AG04450 (cell line): Measurements from ENCODE around the gene DNMBP. TPM values are rescaled to one million over a fixed set of nuclear protein-coding genes. Genes with fewer than 3 reads are reported as not detected.
A peak's percentile ranks its signal among the peaks of the same experiment; 100 is the strongest.

Source experiments
- CTCF ChIA-PET: fragments of 300-600, 350-600 bp; formaldehyde crosslinking; extraction: SDS; loops from one replicate; lab custom pipeline; 2022; ENCODE audit warnings: antibody characterized with exemption, inconsistent platforms; lab: Charles Lee
- POLR2A ChIA-PET: fragments of 350-600 bp; formaldehyde crosslinking; extraction: SDS; loops from one replicate; lab custom pipeline; 2021; ENCODE audit warnings: antibody characterized with exemption, inconsistent platforms; lab: Yijun Ruan, JAX
- DNase-seq: peaks from one replicate; pipeline ENCODE4 v3.0.0-alpha.2; 2011; ENCODE audit warnings: low read depth, low spot score
- H3K27ac ChIP-seq: one replicate; pipeline ENCODE4 v1.5.1; 2012; ENCODE audit warnings: low read depth, low read length, control low read depth
- H3K27me3 ChIP-seq: one replicate; pipeline ENCODE4 v1.6.0; 2012; ENCODE audit warnings: low read length; ENCODE audit not compliant: control insufficient read depth, insufficient read depth
- H3K4me3 ChIP-seq: 2 replicates; pipeline ENCODE4 v1.5.1; 2011; ENCODE audit warnings: mild to moderate bottlenecking, low read depth, low read length, control low read depth
- H3K9me3 ChIP-seq: 2 replicates; pipeline ENCODE4 v1.5.1; 2012; ENCODE audit warnings: low read length; ENCODE audit not compliant: control insufficient read depth, insufficient read depth
- polyA plus RNA-seq: library from polyadenylated mRNA; depleted of rRNA; stranded (reverse); fragments of >200 nt; gene quantifications from 2 replicates; pipeline ENCODE4 v1.2.3, GENCODE V29; 2011
- TF ChIP-seq, protein P1 (sequence below): IDR thresholded peaks from 2 replicates; pipeline ENCODE4 v1.5.1; 2011; ENCODE audit warnings: low read depth, low read length, control low read depth, inconsistent platforms

The DNMBP gene
- polyA plus RNA-seq, 1 experiment, result 18.2 TPM

DNA sequence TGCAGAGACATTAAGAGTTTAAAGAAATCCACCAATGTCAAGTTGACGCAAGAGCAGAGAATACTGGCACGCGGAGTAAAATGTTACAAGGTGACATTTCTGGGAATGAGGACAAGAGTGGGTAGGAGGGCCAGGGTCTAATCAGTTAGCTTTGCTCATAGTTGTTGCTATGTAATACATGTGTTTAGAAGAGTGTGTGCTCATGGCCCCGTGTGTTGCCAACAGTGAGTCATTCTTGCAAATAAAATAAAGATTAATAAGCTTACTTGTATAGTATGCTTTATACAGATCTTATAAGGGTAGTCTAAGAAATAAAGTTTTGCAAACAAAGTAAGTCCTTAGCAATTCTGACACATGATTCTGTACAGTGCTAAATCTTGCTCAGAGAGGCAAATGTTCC is 64.5 kb downstream of the DNMBP start:
- Histone ChIP-seq H3K4me3 (no peak overlapping the region), H3K9me3 (peaks cover 3% of the 10 kb centered on the region; the same call in 1 of the 2 replicates), H3K27ac (no peak overlapping the region), H3K27me3 (no peaks in the 10 kb centered on the region)
- ChIA-PET POLR2A (interaction anchor here (1.2 to 1.6 kb wide), 2 partner anchors 39 to 61 kb away, joined by 4 read pairs; no protein-coding TSS in a partner anchor), CTCF (interaction anchor here (0.6 to 1.2 kb wide), 5 partner anchors 27 to 102 kb away, joined by 3 to 4 read pairs (median 3); partner anchors contain the start of gene DNMBP)
- TF ChIP-seq, protein P1, sequence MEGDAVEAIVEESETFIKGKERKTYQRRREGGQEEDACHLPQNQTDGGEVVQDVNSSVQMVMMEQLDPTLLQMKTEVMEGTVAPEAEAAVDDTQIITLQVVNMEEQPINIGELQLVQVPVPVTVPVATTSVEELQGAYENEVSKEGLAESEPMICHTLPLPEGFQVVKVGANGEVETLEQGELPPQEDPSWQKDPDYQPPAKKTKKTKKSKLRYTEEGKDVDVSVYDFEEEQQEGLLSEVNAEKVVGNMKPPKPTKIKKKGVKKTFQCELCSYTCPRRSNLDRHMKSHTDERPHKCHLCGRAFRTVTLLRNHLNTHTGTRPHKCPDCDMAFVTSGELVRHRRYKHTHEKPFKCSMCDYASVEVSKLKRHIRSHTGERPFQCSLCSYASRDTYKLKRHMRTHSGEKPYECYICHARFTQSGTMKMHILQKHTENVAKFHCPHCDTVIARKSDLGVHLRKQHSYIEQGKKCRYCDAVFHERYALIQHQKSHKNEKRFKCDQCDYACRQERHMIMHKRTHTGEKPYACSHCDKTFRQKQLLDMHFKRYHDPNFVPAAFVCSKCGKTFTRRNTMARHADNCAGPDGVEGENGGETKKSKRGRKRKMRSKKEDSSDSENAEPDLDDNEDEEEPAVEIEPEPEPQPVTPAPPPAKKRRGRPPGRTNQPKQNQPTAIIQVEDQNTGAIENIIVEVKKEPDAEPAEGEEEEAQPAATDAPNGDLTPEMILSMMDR, result no peak
- DNase-seq, result peak; percentile 67

DNA sequence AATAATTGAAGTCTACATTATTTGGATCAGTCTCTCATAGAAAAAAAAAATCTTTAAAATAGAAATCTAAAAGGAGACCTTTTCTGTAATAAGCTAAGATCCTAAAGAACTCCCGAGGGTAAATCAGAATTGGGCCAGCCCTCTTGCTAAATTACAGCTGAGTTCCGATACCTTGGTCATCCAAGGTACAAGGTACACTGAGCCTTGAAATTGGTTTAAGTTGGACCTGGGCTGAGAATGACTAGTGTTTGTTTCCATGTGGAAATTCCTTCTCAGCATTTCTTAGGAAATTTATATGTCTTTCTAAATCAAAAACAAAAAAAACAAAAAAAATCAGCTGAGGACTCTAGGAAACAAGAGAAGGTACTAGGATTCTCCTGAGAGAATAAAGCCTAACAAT is 64.9 kb downstream of the DNMBP start:
- Histone ChIP-seq H3K27ac (no peak overlapping the region), H3K9me3 (peaks cover 3% of the 10 kb centered on the region; the same call in 1 of the 2 replicates), H3K4me3 (no peak overlapping the region), H3K27me3 (no peaks in the 10 kb centered on the region)
- TF ChIP-seq, protein P1, result no peak
- ChIA-PET POLR2A (interaction anchor here (1.2 to 1.6 kb wide), 2 partner anchors 39 to 62 kb away, joined by 4 read pairs; no protein-coding TSS in a partner anchor), CTCF (interaction anchor here (0.6 to 1.2 kb wide), 5 partner anchors 27 to 102 kb away, joined by 3 to 4 read pairs (median 3); partner anchors contain the start of gene DNMBP)
- no peak for DNase-seq

DNA sequence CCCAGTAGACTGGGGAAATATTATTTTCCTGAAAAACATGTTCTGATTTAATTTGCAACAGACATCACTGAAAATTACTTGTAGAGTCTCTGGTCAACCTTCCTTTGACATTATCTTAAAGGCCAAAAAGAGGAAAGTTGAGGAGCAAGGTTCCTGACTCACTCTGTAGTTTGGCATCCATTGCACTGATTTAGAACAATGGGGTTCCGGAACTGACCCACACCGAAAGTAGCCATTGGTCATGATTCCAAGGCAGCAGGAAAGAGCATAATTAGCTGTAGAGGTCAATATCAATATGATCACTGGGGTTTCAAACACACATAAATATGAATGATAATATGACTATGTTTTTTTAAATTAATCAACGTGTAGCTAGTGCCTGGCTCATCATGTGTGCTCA is 65.8 kb downstream of the DNMBP start:
- Histone ChIP-seq H3K4me3 (no peak overlapping the region), H3K27me3 (no peaks in the 10 kb centered on the region), H3K27ac (no peak overlapping the region), H3K9me3 (peaks cover 3% of the 10 kb centered on the region)
- CTCF ChIA-PET, result no interaction called here
- POLR2A ChIA-PET, result no interaction called here
- DNase-seq, result no peak
- TF ChIP-seq, protein P1, result no peak

DNA sequence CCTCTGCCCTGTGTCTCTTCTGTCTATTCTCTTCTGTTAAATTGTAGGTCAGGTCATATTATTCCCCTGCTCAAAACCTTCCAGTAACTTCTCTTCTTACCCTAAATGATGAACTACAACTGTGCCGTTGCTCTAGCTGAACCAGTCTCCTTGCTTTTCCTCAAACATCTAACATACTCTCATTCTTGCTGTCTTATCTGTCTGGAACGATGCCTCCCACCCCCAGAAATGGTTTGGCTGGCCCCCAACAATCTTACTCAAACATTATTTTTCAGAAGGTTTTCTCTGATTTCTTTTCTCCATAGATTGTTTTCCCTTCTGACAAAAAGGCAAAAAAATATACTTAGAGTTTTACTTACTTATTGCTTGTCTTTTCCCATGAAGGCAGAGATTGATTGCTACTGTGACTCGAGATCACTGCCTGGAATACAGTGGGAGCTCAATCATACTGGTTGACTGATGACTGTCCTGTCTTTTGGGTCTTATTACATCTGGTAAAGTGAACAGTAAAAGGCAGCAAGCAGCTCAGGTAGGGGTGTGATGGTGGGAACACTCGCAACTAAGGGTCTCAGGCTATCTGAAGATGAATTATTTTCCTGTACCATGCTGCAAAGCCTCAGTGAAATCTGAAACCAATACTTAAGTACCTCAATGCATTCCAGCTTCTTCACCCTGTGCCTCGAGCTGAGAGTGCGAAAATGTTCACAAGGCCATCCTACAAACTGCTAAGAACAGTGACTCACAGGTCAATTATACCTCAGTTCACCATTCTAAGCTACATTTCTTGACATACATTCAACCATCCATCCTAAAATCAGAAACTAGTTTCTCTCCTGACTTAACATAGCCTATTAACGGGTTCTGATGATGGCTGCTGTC is 67.6 kb downstream of the DNMBP start:
- CTCF ChIA-PET, result interaction anchor here (0.5 to 1.2 kb wide), 2 partner anchors 70 to 103 kb away, joined by 5 to 6 read pairs; no protein-coding TSS in a partner anchor

More for the DNA sequence above, 67.6 kb downstream of the DNMBP start:
- H3K27me3 ChIP-seq, result no peaks in the 10 kb centered on the region
- H3K27ac ChIP-seq, result no peak overlapping the region
- H3K4me3 ChIP-seq, result no peak overlapping the region
- DNase-seq, result no peak
- peaks cover 3% of the 10 kb centered on the region for H3K9me3 ChIP-seq
- TF ChIP-seq, protein P1, result no peak
- POLR2A ChIA-PET, result interaction anchor here (0.6 to 1.3 kb wide), 2 partner anchors 35 to 102 kb away, joined by 3 read pairs; no protein-coding TSS in a partner anchor
